Hippocampal formation (tissue), 2 donors: ENCODE data around the gene MTRFR.
A peak's percentile ranks its signal among the peaks of the same experiment; 100 is the strongest.
"Not testable (repeated sequence)": the region's sequence is repeated elsewhere in the genome, so short reads cannot be mapped to it uniquely, and the experiment has no call there.

ENCODE experiments used
- DNase-seq, 2 donors: peaks; one replicate each; lab custom pipeline; 2025; lab: John Stamatoyannopoulos, UW

Gene MTRFR

GRCh38 chr12:123248996-123249741 is 15.9 kb downstream of the MTRFR start:
- not testable (repeated sequence) for DNase-seq

DNA sequence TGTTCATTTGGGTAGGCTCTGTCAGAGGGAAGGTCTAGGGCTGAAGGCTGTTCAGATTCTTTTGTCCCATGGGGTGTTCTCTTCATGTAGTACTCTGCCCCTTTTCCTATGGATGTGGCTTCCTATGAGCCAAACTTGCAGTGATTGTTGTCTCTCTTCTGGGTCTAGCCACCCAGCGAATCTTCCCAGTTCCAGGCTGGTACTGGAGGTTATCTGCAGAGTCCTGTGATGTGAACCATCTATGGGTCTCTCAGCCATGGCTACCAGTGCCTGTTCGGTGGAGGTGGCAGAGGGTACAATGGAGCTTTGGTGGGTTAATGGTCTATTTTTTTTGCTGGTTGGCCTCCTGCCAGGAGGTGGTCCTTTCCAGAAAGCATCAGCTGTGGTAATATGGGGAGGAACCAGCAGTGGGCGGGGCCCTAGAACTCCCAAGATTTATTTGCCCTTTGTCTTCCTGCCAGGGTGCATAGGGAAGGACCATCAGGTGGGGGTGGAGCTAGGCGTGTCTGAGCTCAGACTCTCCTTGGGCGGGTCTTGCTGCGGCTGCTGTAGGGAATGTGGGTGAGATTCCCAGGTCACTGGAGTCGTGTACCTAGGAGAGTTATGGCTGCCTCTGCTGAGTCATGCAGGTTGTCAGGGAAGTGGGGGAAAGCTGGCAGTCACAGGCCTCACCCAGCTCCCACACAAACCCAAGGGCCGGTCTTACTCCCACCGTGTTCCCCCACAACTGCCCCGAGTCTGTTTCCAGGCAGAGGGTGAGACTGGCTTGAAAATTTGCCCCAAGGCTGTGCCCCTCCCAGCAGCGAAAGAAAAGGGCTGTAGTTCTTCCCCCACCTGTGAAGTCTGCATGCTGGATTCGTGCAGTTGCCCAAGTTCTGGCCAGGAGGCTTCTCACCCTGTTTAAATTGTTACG is 17.5 kb downstream of the MTRFR start:
- no peak for DNase-seq

DNA sequence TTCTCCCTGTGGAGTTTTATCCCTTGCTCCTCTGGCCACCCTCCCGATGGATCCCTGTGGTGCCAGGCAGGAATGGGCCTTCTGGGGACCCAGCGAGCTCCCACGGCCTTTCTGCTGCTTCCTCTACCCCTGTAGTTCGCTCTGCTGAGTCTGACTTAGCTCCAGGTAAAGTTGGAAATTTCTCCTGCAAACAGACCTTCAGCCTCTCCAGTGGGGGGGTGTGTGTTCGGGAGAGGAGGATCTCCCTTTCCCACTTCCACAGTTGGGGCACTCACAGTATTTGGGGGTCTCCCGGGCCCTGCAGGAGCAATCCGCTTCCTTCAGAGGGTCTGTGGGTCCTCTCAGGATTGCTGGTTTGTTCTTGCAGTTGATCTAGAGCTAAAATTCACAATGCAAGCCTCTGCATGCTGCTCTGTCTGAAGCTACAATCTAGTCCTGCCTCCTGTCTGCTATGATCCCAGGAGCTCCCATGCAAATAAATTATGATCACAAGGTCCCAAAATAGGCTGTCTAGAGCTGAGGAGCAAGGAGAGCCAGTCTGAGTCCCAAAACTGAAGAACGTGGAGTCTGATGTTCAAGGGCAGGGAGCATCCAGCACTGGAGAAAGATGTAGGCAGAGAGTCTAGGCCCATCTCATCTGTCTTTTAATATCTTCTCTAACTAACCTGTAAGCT is 18.3 kb downstream of the MTRFR start:
- no peak for DNase-seq

- DNase-seq, result not testable (repeated sequence)
These were observed 19.1 kb downstream of the MTRFR start for GRCh38 chr12:123252365-123252764.

DNA sequence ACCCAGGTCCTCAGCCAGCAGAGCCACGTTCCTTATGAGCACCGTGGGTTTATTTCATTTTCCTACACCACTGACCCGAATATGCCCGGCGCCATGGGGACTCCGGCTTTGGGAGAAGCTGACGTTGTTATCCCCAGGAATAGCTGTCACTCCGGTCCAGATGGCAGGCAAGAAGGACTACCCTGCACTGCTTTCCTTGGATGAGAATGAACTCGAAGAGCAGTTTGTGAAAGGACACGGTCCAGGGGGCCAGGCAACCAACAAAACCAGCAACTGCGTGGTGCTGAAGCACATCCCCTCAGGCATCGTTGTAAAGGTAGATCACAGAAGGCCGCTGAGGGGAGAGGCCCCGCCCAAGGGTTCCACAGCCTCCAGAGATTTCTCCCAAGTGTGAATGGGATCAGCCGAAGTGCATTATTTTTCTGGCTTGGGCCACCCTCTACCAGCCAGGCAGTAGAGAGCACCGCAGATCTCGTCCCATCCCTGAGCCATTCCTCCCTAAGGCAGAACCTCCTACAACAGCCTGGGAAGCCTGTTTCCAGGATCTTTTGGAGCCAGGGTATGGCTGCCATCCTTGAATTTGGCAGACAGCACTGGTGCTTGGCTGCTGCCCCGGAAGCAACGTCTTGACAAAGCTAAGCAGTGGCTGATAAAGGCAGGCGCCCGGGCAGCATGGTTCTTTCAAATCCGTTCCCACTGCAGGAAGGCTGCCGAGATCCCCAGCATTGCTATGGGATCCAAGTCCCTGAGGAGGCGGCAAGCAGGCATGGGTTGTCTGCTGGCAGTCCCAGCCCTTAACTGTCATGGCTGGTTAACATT is 20.6 kb downstream of the MTRFR start:
- DNase-seq, result peak; percentile 43 to 67

GRCh38 chr12:123254853-123255446 is 21.7 kb downstream of the MTRFR start:
- DNase-seq, result no peak

DNA sequence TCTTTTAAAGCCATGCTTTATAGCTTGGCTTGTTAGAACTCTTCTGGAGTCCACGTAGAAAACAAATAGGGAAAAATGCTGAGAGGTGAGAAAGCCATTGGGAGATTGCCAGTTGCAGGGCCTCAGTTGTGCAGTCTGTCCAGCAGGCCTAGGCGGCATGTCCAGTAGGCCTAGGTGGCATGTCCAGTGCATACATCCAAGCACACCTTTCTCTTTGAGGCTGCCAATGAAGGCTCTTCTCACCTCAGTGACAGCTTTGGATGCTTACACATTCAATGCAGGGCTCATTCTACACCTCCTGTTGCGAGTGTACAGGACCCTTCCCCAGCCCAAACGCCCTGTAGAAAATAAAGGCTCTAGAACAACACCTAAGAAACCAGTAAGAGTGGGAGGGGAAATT is 25.4 kb downstream of the MTRFR start:
- DNase-seq, result no peak

DNA sequence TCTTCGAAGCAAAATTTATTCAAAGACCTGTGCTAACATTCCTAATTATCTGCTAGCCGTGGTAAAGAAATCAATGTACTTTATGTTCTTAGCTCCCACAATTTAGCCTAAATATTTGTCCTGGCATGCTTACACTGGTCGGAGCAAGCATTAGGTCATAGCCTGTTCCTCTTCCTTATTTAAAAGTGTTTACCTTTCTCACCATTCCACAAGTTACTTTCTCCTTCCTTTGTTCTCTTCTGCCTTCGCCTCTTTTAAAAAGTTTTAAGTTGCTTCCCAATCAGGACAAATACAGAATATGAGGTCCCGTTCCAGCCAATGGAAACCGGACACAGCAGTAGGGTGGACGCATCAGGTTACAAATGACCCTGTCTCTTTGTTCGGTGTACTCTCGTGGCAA is 26.8 kb downstream of the MTRFR start:
- no peak for DNase-seq

- DNase-seq, result no peak
These were observed 28.0 kb downstream of the MTRFR start for GRCh38 chr12:123261196-123261595.

- no peak for DNase-seq
These were observed 30.1 kb downstream of the MTRFR start for GRCh38 chr12:123263196-123263817.

DNA sequence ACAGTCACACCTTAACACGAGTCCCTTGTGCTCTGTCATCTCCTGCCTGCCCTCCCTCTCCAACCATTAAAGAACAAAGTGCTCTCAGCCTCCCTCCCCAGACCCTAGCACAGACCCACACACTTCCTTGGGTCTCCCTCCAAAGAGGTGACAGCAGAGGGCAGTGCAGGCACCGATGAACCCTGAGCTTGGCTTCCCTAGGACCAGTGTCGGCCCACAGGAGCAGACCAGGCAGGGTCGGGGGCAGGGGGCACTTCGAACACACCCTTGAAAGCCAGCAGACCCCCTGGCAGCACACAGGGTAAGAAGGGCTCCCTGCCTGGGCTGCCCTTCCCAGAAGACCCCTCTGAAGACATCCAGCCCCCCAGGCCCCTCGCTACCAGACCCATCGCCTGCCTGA is 31.4 kb downstream of the MTRFR start:
- DNase-seq, result no peak

GRCh38 chr12:123265851-123266678 is 32.8 kb downstream of the MTRFR start:
- DNase-seq, result no peak

- DNase-seq, result no peak
These were observed 33.5 kb downstream of the MTRFR start for GRCh38 chr12:123266679-123267277.

GRCh38 chr12:123267335-123267920 is 34.2 kb downstream of the MTRFR start:
- no peak for DNase-seq

- DNase-seq, result peak; percentile 78 to 79
These were observed 35.0 kb downstream of the MTRFR start for GRCh38 chr12:123267991-123268843.

- peak in 1 of 2 donors; percentile 56 for DNase-seq
These were observed 35.6 kb downstream of the MTRFR start for GRCh38 chr12:123268850-123269249.

DNA sequence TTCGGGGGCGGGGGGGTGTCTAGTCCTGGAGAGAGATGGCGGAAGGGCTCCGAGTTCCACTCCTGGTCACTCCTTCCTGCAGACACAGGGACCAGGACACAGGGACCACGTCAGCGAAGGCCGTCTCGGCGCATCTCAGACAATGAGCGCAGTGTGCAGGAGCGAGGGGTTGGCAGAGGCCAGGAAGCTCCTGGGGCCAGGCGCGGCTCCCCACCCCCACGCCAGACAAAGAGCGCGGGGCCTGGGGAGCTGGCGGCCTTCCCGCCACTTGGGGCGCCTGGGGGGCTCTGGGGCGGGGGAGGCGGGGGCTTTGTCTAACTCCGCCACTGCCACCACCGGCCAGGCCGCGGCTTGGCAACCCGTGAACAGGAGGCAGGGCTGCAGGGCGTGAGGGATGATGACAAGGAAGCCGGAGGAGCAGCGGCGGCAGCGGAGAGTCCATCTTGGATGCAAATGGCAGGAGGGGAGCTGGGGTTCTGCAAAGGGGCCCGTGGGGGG is 36.2 kb downstream of the MTRFR start:
- peak; percentile 88 to 94 for DNase-seq

GRCh38 chr12:123269896-123270213 is 36.6 kb downstream of the MTRFR start:
- no peak for DNase-seq
